Right renal pelvis (tissue), 4 donors: ENCODE data around the gene CLSTN1. TPM values are rescaled to one million over a fixed set of nuclear protein-coding genes. Genes with fewer than 3 reads are reported as not detected.

Experiments used
- DNase-seq, 4 donors: peaks; one replicate each; pipeline ENCODE4 v3.0.0-alpha.2; 2013; ENCODE audit warnings: low read depth in 4 of 4, low spot score in 3 of 4, missing footprints in 1 of 4
- polyA plus RNA-seq, 4 donors: library from polyadenylated mRNA; unstranded; fragments of 120-200 nt; gene quantifications; one replicate each; pipeline ENCODE4 v1.2.1, GENCODE V29; 2013; ENCODE audit not compliant: insufficient read length in 4 of 4

Gene CLSTN1
- polyA plus RNA-seq, 4 donors: 141 to 170 (median 147) TPM

- no peak for DNase-seq
These were observed 28.9 kb upstream of the CLSTN1 start for GRCh38 chr1:9852410-9853248.

- no peak for DNase-seq
These were observed 28.2 kb upstream of the CLSTN1 start for GRCh38 chr1:9852004-9852403.

GRCh38 chr1:9850442-9851162 is 26.8 kb upstream of the CLSTN1 start:
- no peak for DNase-seq

DNA sequence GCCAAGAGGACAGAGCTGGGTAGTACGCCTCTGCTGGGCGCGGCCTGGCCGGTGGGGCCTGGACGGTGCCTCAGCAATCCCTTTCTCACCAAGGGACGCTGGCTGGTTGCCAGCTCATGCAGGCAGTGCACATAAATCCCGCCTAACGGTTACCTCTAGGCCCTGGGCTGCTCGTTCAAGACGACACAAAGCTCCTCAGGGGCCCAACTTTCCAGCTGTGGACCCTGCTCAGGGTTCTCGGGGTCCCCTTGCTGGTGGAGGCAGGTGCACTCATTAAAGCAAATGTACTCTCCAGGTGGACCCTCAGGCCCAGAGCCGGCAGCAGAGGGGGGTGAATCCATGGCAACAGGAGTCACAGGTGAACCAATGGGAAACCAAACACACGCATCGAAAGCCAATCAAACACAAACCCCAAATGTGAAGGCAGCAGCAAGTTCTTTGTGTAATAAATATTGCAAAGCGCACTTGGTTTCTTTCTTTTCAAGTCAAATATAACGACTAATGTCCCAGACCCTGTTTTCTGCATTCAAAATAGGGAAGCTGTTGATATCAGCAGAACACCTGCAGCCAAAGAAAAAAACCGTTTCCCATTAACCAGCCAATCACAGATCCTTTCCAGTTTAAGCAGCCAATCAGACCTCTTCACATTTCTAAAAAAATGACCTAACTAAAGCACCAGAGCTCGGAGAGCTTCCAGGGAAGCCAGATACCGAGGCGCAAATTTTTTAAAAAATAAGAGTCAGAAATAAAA is 26.1 kb upstream of the CLSTN1 start:
- DNase-seq: no peak

GRCh38 chr1:9848022-9848421 is 24.3 kb upstream of the CLSTN1 start:
- DNase-seq: no peak

DNA sequence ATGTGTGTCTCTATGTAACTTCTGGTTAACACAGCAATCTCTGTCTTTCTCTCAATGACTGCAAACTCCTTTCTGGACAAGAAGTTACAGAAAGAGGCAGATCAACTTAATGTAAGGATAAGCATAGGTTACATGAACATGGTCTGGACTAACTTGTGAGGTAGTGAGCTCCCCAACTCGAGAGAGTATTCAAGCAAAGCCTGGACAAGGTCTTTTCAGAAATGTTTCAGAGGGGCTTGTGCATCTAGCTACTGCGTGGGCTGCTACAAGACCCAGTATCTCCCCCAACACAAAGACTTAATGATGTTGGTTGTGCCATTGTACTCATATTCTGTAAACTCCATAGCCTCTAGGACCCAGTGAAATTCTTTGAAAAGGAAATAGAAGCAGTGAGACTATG is 23.5 kb upstream of the CLSTN1 start:
- no peak for DNase-seq

DNA sequence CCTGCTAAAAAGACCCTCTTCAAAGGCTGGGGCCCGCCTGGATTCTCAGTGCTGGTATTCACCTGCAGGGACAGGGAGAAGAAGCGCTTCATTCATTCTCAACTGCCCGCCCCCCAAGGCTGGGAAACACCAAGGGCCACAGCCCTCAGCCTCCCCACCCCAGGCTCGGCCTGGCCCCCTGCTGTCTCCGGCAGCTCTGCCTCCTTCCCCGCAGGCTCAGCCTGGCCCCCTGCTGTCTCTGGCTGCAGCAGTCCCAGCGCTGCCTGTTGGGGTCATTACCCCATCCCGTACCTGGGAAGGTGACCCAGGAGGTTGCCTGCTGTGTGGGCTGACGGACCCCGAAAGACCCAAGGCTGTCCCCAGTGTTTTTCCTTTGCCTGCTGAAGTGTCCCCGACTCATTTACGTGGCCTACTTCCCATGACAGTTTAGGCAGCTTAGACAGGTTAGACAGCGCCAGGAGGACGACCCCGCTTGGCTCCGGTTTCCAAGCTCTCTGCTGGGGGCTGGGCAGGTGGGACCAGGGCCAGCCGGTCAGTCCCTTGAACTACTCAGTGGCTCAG is 22.9 kb upstream of the CLSTN1 start:
- DNase-seq: no peak

DNA sequence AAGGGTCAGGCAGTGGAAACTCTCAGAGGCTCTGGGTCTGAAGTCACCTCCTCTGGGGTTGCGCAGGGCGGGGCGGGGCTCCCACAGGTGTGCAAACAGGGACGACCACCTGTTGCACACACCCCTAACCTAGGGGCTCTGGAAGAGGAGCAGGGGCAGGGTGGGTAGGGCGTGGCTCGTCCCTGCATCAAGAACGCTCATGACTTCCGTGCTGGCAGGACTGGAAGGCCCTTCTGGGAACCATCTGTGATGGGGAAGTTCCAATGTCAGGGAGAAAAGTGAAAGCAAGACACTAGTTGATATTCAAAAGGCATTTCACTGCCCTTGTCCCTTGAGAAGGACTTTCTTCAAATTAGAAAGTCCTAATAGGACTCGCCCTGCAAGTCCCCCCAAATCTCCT is 22.1 kb upstream of the CLSTN1 start:
- DNase-seq: no peak

DNA sequence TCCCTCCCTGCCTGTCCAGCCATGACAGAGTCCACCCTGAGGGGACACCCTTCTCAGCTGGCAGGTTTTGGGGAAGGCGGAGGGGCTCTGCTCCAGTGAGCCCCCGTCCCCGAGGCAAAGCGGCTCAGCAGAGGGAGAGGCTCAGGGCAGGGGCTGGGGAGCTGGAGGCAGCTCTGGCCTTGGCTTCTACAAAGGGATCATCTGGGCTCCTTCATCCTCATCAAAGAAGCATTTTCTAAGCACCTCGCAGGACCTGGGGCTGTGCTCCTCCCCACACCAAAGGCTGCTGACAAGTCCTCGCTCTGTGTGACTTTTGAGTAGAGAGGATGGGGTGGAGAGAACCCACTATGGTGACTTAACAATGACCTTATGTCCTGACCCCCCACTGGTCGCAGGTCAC is 21.0 kb upstream of the CLSTN1 start:
- no peak for DNase-seq

DNA sequence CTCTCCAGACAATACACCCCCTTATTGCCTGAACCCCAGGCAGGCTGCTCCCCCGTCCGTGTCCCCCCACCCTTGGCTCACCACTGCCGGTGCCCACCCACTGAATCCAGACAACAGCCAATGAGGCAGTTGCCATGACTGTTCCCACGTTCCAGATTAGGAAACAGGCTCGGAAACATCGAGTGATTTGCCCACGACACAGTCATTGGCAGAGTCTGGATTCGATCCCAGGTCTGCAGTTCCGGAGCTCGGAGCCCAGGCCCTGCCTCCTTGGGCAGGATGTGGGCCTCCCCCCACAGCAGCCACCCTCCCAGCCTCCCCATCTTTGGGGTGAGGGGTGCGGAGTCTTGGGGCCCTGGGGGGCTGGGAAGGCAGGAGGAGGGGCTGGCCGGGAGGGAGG is 20.3 kb upstream of the CLSTN1 start:
- DNase-seq: no peak

DNA sequence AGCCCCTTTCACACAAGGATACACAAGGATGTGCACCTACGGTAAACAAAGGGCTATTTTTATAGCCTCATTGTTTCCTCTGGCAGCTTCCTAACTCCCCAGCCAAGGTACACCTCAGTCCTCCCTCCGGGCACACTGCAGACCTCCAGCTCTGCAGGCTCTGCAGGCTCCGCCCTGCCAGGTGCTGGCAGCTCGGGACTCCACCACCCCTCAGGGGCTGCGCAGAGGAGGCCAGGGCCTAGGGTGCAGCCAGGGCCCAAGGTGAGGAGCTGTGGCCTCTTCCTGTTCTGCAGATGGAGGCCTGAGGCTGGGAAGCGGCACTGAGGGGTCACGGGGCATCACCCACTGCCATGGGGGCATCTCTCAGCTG is 19.8 kb upstream of the CLSTN1 start:
- no peak for DNase-seq

GRCh38 chr1:9842781-9843575 is 19.2 kb upstream of the CLSTN1 start:
- DNase-seq: no peak

DNA sequence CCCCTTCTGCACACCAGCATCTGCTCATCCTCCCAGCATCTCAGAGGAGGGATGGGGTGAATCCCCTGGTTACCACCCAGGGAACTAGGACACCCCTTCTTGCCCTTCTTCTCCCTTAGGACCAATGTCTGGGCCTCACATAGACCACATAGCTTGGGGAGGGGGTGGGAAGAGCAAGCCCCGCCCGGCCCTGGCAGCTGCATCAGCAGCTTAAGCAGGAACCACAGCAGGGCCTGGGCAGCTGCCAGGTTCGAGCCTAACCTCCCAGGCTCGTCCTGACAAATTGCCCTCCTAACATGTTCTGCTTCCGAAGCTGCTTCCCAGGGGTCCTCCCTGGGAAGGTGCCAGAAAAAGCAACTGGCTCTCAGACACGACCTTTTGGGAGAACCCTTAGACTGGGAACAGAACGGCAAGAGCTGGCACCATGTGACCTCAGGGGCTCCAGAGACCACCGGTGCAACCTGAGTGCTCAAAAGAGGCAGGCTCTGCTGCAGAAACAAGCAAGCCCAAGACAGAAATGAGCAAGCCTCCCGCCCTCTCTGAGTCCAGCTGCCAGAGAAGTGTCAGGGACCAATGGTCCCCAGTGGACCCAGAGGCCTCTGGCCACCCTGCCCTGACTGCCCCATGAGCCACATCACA is 18.4 kb upstream of the CLSTN1 start:
- no peak for DNase-seq

DNA sequence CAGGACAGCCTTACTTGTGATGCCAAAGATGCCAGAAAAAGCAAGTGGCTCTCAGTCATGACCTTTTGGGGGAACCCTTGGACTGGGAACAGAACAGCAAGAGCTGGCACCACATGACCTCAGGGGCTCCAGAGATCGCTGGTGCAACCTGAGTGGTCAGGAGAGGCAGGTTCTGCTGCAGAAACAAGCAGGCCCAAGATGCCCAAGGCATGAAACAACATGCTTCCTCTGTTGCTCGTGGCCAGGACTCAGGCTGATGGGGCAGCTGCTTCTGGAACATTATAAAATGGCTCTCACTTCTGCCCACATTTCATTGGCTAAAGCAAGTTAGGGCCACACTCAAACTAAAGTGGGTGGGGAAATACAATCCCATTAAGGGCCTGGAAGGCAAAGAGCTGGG is 17.7 kb upstream of the CLSTN1 start:
- no peak for DNase-seq

GRCh38 chr1:9840176-9840575 is 16.4 kb upstream of the CLSTN1 start:
- no peak for DNase-seq

- DNase-seq: no peak
These were observed 15.2 kb upstream of the CLSTN1 start for GRCh38 chr1:9838946-9839345.

- DNase-seq: no peak
These were observed 12.8 kb upstream of the CLSTN1 start for GRCh38 chr1:9836632-9836960.

DNA sequence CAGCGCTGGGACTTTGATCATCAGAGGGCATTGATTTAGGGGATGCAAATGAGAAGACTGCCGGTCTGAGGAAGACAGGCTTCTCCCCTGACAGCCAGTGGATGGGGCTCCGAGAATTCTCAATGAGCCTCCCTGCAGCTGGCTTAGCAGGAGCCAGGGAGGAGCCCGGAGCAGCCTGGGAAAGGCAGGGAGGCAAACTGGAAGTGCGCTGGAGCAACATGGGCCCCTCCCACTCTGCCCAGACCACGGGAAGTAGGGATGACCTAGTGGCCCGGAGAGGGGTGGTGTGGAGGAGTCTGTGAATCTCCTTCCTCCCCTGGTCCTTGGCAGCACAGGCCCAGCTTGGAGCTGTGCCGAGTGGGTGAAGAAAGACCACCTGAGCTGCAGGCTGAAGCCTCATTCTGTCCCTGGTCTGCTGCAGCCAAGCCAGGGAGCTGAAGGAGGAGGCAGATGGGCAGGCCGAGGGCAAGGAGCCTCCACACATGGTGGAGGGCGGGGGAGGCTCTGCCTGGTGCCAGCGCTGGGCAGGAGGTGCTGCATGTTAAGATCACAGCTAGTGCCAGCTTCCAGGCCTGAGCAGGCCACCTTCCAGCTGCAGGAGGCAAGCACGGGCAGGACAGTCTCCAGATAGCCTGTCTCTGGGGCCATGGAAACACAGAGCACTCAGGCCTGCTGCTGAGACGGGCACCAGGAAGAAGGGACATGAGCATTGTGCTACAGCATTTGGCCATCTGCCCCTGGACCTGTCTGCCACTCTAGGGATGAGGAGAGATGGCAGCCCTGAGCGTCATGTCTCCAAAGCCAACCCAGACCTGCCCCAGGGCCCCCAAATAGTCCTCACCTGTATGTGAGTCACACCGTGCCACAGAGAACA is 12.2 kb upstream of the CLSTN1 start:
- peak in 2 of 4 donors; percentile 52 to 69 for DNase-seq

- DNase-seq: no peak
These were observed 11.6 kb upstream of the CLSTN1 start for GRCh38 chr1:9835404-9835757.
